HG03103 (cell line): ENCODE results near the gene TRPV3.
"Not testable (repeated sequence)": the region's sequence is repeated elsewhere in the genome, so short reads cannot be mapped to it uniquely, and the experiment has no call there.

Experiments
- ATAC-seq: cut with Tn5 transposase; IDR thresholded peaks from one replicate; pipeline ENCODE4 v1.9.1; 2021; ENCODE audit warnings: low read depth; ENCODE audit not compliant: unreplicated experiment

TRPV3 gene

DNA sequence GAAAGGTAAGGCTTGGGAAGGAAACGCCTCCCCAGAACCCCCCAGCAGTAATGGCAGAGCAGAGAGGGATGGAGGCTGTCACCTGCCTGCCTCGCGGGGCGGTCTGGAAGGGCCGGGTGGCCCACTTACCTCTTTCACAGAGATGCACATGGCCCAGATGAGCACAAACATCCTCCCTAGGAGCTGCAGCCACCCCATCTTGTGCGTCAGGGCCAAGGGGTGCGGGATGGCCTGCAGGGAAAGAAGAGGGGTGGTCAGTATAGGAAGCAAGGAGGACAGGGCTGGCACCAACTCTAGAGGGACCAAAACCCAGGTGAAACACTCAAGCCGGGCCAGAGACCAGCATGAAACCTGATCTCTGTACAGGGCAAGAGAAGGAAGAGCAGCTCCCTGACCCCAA lies 29.7 kb downstream of the TRPV3 start:
- no peak for ATAC-seq

DNA sequence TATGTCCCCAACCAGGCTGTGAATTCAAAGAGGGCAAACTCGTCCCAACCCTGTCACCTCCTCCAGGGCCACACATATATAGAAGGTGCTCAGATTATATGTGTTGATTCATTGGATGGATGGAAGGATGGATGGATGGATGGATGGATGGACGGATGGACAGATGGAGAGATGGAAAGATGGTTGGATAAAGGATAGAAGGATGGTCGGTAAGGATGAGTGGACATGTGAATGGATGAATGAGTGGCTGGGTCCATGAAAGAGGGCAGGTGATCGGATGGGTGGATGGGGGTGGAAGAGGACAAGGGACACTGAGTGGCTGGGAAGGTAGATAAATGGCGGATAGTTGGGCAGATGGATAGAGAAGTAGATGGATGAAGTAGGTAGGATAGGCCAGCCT lies 30.1 kb downstream of the TRPV3 start:
- ATAC-seq = no peak

DNA sequence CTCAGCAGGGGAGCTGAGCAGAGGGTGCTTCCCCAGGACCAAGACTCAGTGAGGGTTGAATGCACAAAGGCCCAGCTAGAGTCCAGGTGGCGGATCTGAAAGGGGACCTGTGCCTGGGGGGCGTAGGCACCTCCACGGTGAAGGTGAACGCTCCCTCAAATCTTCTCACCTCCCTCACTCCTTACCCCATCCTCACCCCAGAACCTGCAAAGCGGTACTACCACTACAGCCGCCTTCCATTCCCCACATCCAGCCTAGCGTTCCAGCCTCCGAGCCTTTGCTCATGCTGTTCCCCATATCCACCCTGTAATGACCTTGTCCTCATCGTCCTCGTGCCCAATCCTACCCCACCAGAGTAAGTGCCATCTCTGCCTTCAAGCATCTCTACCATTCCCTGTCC lies 30.6 kb downstream of the TRPV3 start:
- no peak for ATAC-seq

DNA sequence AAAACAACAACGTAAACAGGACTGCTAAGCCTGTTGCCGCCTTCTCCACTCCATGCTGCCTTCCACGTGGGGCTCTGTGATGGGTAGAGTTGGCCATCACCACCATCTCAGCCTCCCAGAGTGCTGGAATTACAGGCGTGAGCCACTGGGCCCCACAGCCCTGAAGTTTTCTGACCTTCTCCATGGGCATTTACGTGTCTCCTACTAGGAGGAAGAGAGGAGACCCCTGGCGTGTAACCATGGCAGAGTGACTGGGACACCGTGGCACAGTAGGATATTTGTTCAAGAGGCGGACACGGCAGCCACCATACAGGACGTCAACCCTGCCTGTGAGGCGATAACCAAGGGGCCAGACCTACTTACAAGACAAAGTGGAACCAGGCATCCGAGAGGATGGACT lies 31.1 kb downstream of the TRPV3 start:
- no peak for ATAC-seq

DNA sequence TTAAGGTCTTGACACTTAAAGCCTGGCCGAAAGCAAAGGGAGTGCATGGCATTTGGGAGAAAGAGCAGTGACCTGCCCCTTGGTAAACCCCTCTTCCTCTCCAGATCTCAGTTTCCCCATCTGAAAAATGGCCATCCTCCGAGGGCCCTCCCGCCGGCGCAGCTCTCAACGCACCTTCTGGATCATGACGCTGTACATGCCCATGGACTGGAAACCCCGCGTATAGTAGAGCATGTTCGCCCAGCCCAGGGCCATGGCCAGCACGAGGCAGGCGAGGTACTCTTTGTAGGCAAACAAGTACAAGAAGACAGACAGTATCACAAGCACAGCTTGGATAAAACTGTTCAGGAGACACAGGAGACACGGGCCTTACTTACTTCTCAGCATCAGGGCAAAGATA lies 33.6 kb downstream of the TRPV3 start:
- no peak for ATAC-seq

DNA sequence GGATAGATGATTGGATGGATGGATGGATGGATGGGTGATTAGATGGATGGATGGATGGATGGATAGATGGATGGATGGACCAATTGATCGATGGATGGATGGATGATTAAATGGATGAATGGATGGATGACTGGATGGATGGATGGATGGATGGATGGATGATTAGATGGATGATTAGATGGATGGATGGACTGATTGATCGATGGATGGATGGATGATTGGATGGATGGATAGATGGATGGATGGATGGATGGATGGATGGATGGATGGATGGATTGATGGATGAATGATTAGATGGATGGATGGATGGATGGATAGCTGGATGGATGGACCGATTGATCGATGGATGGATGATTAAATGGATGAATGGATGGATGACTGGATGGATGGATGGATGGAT lies 38.1 kb downstream of the TRPV3 start:
- not testable (repeated sequence) for ATAC-seq

DNA sequence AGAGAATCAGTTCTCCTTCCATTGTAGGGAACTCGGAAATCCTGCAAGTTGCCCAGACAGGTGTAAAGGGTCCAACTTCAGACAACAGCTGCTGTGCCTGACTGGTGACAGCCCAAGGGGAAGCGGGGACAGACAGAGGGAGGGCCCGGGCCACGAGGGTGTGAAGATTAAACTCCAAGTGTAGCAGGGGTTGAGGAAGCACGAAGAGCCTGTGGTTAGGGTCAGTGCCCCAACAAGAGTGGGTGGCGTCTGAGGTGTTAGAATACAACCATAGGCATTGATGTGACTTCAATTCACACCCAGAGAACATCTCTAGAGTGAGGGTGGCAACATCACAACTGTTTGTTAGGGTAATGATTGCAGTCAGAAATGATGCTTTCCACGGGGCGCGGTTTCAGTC lies 42.7 kb downstream of the TRPV3 start:
- ATAC-seq = no peak

DNA sequence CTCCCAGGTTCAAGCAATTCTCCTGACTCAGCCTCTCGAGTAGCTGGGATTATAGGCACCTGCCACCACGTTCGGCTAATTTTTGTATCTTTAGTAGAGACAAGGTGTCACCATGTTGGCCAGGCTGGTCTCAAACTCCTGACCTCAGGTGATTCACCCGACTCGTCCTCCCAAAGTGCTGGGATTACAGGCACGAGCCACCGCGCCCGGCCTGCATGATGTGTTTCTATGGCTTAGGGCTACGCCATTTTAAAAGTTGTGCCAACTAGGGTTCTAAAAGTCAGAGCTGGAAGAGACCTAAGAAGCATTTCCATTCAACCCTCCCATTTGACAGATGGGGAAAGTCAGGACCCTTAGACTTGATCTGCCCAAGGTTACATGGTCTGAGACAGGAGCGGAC lies 43.4 kb downstream of the TRPV3 start:
- ATAC-seq = not testable (repeated sequence)

DNA sequence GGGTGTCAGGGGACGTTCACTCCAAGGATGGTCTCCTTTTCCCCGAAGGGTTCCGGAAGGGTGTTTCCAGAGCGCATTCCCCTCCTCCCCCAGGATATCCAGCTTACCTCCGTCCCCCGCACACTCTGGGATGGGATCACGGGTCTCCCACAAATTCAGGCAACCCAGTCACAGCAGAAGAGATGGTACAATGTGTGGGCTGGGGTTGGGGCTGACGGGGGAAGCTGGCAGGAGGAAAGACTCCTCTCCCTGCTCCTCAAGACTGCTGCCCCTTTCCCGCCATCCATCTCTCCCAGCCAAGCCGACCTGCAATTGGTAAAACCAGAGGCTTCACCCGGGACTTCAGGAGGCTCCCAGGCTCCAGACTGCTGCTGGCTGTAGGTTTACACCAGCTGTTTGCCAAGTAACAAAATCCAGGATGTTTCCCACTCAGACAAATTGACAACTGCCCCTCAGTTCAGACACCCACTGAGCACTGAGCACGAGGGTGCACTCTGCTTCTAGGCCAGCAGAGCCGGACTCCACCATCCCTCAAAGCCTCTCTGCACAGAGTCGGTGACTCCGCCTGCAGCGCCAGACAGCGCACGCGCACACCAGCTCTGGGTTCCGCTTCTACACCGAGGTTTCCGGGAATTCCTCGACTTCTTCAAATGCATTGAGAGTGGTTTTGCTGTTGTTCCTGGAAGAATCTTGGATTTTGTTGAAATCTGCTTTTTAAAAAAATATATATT lies 44.1 kb downstream of the TRPV3 start:
- no peak for ATAC-seq

DNA sequence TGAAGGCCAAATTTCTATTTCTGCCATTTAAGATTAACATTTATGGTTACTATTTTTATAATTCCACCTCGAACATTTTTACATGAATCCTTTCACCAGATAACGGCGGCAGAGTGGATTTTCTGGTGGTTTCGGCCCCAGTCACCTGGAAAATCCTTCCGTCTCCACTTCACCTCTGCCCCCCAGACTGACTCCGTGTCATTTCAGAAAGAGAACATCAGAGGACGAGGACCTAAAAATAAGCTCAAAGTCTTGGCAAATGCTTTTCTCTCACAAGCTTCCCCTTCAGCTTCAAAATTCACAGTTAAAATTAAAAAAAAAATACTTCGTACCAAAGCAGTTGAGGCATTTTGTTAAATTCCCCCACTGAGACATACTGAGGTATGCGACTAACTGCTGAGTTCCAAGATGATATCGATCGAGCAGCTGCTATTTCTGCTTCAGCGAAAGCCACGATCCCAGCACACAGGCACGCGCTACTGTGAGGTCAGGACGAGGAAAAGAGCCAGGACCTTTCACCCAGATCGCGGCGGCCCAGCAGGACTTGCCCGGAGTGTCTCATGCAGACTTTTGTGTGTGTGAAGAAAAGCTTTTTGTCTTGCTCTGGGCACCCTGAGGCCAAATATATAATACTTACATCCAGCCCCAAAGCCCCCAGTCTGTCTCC lies 45.0 kb downstream of the TRPV3 start:
- ATAC-seq = no peak

DNA sequence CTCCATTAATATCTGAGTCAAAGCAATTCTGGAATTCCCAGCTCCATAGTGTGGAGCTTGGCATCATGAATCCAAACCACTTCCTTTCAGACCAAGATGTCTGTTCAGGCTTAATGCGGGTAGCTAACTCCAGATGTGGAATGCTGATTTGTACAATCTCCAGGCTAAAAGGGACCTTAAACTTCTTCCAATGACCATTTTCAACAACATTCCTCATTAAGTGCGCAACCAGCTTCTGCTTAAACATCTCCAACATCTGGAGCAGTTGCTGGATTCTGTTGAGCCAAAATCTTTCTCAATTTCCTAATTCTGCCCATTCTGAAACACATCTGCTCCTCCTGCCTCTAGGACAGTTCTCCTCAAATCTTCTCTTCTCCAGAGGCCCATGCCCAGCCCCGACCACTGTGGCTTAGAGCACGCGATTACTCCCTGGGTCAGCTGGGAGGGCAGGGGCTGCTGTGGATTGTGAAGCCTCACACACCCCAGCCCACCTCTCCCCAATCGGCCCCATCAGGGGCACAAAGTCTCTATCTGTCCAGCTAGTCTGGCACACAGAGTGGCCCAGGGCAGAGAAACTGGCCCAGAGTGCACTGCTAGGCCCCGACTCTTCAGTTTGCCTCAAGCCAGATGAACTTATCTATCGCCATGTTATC lies 45.6 kb downstream of the TRPV3 start:
- ATAC-seq = no peak

DNA sequence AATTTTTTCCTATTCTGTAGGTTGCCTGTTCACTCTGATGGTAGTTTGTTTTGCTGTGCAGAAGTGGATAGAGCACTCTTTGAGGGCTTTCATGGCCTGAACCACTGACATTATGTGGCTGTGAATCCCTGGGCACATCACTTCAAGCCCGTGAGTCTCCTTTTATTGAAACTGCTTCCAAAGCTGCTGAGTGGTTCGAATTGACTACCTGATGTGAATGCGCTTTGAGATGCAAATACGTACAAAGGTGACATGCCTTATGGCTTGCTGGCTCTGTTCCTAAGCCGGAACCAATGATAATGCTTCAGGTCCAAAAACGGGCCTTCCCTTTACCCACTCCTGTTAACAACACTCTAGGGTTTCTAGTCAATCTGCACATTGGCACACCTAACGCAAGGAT lies 47.5 kb downstream of the TRPV3 start:
- no peak for ATAC-seq

DNA sequence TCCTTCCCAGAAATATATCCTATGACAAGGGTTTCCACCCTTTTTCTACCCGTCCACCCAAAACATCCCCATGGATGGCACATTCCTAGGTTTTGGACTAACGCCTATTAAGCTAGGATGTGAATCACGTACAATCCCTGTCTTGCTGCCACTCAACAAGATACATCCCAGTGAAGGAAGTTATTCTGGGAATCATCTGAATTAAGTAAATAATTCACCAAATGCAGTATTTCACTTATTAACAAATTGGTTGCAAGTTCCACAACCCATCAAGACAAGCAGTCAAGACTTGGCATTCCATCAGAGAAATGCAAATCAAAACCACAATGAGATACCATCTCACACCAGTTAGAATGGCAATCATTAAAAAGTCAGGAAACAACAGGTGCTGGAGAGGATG lies 49.7 kb downstream of the TRPV3 start:
- no peak for ATAC-seq

DNA sequence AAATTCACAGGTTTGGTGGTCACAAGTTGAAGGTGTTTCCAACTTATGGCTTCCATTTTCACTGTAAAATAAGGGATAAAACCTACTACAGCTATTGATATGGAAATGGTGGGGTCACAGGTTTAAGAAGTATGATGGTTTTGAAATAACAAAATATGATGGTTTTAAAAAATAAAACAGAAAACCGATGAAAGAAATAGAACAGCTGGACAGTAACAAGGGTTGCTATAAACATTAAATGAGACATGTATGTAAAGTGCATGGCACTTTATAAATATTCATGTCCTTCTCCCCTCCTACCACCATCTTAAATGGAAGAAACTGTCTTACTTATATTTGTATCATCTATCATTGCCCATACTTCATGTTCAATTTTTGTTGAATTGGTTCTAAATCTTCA lies 50.5 kb downstream of the TRPV3 start:
- ATAC-seq = no peak

DNA sequence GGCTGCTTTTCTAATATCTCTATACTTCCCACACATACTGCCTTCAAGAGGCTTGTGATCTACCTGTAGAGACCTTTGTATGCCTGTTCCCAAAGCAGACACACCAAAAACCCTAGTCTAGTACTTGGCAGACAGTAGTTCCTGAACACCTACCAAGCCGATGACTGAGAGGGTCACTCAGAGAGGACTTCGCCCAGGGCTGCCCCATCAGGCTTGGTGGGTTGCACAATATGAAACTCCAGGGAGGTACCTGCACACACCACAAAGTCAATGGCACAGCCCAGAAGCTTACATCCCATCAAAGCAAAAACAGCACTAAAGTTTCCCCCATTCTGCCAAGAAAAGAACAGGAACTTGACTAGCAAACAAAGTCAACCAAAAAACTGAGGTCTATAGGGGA lies 51.6 kb downstream of the TRPV3 start:
- ATAC-seq = no peak

DNA sequence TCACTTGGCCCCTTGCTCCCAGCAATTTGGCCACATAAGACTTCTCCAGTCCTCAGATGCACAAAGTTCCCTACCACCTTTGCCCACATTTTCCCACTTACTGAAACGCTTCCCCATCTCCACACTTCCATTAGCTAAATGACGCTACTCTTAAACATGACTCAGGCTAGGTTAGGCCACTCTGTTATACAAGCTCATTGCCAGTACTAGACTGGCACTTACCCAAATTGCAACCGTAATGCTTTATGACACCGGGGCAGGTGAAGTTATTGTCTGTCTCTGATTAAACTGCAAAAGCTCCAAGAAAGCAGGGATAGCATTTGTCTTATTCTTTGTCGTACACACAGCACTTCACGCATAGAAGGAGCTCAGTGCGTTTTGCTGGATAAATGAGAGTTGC lies 52.6 kb downstream of the TRPV3 start:
- no peak for ATAC-seq

DNA sequence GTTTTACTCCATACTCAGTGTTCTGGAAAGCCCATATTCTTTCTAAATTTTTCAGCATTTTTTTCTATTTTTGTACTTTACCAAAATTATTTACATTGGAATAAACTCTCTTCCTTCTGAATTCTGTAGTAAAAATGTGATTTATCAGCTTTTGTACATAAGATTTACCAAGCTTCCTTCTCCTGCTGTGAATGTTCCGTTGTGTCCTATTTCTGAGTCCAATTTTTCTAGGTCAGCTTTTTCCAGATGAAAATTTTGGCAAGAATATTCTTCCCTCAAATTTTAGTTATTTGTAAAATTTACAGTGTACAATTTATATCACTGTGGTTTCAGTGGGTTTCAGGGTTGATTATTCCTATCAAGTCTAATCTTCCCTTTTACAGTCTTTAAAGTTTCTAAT lies 54.3 kb downstream of the TRPV3 start:
- ATAC-seq = no peak

DNA sequence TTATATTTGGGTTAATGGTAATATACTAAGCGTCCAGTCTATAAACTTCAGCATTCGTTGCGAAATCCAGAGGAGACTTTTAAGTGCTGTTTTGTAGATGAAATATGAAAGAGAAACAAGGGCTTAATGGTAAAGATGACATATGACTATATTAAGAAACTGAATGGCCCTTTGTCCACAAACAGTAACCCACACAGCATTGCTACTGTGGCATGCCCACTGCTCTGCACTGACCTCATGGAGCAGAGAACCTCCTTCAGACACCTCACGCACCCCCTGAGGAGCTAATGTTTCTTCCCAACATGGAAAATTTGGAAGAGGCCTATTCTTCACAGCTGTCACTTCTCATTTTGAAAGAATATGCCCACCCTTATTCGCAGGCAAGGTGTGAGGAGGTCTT lies 55.1 kb downstream of the TRPV3 start:
- no peak for ATAC-seq

DNA sequence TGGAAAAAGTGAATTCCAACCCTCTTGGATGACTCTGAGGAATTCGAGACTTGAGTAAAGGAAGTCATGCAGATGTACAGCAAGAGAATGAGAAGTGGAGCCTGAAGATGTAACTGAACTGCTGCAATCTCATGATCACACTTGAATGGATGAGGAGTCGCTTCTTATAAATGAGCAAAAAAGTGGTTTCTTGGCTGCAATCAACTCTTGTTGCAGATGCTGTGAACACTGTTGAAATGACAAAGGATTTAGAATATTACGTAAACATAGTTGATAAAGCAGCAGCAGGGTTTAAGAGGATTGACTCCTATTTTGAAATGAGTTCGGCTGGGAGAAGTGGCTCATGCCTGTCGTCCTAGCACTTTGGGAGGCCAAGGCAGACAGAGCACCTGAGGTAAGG lies 56.3 kb downstream of the TRPV3 start:
- ATAC-seq = no peak

DNA sequence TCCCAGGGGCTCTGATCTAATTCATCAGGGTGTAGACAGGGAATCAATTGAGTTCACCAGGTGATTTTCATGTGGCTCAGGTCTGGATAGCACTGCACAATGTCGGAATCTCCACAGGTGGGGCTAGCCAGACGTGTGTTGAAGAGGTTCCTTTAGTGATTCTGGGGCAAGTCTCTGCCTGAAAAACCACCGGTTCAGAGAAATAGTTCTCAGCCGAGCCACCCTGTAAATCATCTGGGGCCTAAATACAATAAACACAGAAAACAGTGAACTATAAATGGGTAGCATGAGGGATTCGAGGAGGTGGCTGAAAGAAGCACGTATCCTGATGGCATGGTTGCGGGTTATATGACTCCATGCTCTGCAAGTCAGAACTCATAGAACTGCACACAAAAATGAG lies 60.5 kb downstream of the TRPV3 start:
- ATAC-seq = no peak

DNA sequence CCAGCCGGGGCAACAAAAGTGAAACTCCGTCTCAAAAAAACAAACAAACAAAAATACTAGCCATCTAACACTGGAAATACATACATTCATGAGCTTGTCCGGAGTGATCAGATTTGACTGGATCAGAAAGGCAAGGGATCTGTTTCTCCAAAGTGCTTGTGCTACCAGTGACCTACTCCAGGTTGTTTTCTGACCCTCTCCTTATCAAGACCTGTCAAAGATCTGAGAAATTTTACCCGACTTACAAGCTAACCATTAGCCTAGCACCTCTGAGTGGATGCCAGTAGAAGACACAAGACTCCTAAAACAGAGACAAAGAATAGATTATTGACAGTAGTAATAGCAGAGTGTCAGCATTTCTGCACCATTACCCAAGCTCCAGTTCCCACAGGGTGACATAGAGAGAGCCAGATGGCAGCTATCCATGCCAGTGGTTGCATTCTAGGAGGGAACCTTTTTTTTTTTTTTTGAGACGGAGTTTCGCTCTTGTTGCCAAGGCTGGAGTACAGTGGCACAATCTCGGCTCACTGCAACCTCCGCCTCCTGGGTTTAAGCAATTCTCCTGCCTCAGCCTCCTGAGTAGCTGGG lies 72.0 kb downstream of the TRPV3 start:
- ATAC-seq = no peak

DNA sequence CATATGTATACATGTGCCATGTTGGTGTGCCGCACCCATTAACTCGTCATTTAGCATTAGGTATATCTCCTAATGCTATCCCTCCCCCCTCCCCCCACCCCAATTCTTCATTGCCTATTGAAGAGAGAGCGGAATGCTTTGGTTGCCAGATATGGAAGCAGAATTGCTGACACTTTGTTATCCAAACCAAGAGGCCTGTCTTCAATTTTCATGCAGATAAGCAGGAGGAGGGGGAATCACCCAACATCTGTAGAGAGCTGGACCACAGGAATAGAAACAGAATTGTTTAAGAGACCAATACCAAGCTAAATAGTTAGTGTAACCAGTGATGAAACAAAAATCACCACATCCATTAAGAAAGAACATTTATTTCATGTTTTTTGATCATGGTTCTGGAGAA lies 74.8 kb downstream of the TRPV3 start:
- ATAC-seq = no peak
